Tongue (tissue), 2 donors: ENCODE measurements around the gene DDX27. TPM values are rescaled to one million over a fixed set of nuclear protein-coding genes. Genes with fewer than 3 reads are reported as not detected.
A peak's percentile ranks its signal among the peaks of the same experiment; 100 is the strongest.
"Not testable (repeated sequence)": the region's sequence is repeated elsewhere in the genome, so short reads cannot be mapped to it uniquely, and the experiment has no call there.

Source experiments
- DNase-seq: peaks from one replicate; pipeline ENCODE4 v3.0.0-alpha.2; 2015
- total RNA-seq: library from RNA; depleted of rRNA; stranded (reverse); fragments of >200 nt; gene quantifications from one replicate; pipeline ENCODE4 v1.2.3, GENCODE V29; 2014

The DDX27 gene, protein sequence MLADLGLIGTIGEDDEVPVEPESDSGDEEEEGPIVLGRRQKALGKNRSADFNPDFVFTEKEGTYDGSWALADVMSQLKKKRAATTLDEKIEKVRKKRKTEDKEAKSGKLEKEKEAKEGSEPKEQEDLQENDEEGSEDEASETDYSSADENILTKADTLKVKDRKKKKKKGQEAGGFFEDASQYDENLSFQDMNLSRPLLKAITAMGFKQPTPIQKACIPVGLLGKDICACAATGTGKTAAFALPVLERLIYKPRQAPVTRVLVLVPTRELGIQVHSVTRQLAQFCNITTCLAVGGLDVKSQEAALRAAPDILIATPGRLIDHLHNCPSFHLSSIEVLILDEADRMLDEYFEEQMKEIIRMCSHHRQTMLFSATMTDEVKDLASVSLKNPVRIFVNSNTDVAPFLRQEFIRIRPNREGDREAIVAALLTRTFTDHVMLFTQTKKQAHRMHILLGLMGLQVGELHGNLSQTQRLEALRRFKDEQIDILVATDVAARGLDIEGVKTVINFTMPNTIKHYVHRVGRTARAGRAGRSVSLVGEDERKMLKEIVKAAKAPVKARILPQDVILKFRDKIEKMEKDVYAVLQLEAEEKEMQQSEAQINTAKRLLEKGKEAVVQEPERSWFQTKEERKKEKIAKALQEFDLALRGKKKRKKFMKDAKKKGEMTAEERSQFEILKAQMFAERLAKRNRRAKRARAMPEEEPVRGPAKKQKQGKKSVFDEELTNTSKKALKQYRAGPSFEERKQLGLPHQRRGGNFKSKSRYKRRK
- 28.7 TPM for total RNA-seq

DNA sequence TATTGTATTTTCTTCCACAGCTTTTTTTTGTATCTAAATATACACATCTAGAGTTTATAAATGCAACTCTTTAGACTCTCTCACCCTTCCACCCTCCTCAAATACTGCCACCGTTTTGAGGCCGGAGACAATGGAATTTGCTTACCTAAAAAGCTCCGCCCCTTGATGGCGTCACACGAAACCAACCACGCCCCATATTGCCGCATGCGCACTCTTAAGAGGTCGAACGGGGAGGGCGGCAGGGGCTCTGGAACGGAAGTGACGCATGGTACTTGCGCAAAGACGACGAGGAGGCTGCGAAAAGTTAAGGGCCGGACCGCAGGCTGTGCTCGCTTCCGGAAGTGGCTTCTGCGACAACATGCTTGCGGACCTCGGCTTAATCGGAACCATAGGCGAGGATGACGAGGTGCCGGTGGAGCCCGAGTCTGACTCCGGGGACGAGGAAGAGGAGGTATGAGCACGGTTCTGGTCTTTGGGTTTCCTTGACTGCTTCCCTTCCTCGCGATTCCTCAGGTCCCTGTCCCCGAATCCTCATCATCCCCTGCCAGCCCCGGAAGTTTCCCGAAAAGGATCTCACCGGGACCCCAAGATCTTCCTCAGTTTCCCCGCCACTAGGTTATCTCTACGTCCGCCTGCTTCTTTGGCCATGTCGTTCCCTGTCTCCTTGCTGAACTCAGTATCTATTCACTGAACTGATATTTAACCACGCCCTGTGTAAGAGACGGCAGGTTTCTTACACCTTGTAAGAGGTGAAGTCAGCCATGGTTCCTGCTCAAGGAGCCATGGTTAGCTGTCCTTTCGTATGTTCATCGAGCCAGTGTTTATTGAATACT, at the start of gene DDX27:
Gene DDX27 (plus strand): TSS at position 326 of the 833 bp plus-strand sequence. CDS start 33 bp downstream, at position 359.
- peak; percentile 100 for DNase-seq

DNA sequence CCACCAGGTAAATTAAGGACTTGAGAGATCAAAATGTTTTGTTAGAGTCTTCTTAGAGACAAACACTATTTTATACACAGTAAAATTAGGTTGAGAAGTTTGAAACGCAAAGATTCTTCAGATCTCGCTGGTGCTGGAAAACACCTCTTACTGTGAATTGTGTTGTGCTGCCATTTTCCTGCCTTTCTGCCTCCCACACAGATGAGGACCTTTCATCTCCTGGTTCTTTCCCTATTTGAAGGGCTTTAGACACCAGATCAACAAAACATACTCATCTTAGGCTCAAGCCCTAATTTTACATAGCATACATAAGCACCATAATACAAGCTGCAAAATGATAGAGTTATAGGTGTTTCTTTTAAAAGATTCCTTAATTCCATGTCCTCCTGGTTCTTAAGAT, 49.7 kb upstream of the DDX27 start:
- no peak for DNase-seq

DNA sequence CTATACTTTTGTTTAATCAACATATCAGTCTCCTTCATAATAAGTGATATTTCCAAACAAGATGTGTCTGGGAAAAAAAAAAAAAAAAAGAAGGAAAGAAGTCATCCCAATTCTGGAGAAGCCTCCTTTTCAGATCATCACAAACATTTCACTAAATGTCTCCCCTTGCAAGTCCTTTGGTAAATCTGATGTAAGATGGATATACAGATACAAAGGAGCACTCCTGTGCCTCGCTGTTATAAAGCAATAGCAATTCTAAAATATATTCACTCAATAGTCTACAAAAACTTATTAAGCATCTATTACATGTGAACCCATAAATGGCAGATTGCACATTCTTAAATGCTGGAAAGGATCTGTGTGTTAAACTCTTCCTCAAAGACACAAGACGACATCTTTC, 48.5 kb upstream of the DDX27 start:
- no peak for DNase-seq

DNA sequence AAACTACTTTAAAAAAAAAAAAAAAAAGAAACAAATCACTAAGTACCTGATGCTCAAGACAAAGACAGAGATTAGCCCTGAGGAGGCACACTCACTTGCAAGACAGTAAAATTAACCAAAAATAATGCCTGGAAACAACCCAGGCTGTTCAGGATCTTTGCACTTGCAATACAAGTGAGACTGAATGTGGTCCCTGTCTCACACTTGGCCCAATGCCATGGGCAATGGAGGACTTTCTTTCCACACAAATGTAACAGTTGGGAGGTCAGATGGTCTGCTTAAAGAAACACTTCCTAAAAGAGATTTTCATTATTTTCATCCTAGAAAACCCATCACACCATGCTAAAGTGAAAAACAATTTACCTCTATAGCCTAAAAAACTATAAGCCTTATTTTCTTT, 47.3 kb upstream of the DDX27 start:
- peak; percentile 57 for DNase-seq

DNA sequence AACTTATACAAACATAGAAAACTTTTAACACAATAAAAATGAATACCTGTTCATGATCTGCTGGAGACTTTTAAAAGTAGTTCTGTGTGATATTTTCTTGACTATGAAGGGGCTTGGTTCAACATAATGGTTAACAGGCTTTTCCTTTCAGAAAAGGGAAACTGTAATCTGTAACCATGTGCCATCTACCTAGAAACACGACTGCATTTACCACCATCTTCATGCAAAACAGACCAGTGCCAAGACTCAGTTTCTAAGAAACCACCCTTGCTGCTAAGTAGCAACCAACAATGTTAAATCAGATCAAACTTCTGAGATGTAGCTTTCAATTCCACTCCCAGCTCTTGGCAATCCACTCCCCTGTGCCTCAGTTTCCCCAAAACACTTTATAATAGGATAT, 46.8 kb upstream of the DDX27 start:
- no peak for DNase-seq

DNA sequence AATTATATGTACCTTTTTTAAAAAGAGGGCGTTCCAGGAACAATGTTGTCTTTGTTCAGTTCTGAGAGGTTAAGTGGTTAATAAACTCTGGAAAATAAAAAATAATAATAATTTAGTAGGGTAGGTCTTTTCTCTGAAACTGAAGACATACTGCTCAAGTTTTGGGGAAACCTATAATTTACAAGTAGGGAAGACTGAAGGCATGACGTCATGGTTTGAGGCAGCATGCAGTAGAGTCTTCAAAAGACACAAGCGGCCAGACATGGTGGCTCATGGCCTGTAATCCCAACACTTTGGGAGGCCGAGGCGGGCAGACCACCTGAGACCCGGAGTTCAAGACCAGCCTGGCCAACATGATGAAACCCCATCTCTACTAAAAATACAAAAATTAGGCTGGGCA, 45.0 kb upstream of the DDX27 start:
- DNase-seq = no peak

DNA sequence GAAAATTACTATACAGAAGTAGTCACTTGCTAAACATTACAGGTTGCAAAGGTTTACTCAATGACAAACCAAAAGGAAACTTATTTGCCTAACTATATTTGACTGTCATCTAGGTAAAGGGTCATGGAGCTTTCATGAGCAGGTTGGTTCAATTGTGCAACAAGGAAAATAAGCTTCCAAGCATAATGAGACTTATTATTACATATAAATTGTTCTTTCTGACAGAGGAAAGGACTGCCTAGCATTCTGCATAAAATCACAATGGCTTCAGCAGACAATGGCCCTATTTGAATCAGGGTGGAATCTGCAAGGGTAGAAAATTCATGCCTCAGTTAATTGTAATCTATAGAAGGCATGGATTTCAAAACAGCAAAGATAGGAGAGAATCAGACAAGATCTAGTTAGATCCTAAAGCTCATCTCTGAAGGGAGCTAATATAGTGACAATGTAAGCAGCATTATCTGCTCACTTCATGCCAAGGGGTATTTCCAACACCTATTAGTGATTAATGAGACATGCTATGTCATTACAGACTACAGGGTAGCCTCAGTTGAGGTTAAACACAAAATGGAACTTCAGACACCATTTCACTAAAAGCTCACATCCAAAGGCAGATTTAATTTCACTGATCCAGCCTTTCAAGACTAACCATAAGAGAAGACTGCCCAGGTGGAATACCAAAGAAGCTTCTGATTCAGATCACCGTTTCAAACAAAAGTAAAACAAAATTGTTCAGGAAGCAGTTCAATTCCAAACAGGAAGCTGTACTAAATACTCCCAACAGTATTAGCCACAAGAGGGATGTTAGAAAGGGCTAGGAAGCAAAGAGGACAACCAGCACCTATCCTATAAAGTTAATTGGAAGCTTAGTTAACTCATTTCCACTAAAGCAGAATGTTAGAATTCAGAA, 39.6 kb upstream of the DDX27 start:
- no peak for DNase-seq

DNA sequence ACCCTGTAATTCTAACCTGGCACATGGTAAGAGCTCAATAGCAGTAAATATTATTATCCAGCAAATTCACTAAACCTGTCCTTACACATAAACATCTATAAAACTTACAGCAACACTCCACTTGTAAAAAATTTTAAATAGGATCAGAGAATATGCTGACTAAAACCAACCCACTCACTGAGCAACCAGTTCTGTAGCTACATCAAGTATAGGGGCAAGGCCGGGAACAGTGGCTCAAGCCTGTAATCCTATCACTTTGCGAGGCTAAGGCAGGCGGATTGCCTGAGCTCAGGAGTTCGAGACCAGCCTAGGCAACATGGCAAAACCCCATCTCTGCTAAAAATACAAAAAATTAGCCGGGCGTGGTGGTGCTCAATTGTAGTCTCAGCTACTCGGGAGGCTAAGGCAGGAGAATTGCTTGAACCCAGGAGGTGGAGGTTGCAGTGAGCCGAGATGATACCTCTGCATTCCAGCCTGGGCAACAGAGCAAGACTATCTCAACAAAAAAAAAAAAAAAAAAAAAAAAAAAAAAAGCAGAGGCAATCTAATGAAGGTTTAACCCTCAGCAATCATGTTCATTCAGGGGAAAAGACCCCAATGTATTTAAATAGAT, 37.8 kb upstream of the DDX27 start:
- DNase-seq = no peak

DNA sequence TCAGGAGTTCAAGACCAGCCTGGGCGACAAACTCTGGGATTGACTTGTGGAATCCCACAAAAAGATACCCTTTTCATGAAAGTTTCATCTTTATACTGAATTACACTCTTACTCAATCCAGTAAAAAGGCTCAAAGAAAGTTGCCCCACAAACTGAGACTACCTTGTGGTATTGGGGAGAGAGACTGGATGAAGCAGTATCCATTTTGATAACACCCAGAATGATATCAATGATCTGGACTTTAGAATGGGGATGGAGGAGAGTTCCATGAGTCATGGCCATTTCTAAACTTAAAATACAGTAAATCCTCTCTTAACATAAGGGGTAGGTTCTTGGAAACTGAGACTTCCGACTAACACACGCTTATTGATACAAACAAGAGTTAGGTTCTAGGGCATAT, 35.8 kb upstream of the DDX27 start:
- no peak for DNase-seq

DNA sequence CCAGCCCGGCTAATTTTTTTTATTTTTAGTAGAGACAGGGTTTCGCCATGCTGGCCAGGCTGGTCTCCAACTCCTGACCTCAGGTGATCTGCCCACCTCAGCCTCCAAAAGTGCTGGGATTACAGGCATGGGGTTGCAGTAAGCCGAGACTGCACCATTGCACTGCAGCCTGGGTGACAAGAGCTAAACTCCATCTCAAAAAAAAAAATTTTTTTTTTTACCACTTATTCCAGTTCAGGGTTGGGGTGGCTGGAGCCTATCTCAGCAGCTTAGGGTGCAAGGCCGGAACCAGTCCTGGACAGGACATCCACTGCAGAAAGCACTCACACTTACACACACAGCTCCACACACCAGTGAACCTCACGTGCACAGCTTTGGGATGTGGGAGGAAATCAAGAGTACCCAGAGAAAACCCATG, 35.1 kb upstream of the DDX27 start:
- DNase-seq = not testable (repeated sequence)

DNA sequence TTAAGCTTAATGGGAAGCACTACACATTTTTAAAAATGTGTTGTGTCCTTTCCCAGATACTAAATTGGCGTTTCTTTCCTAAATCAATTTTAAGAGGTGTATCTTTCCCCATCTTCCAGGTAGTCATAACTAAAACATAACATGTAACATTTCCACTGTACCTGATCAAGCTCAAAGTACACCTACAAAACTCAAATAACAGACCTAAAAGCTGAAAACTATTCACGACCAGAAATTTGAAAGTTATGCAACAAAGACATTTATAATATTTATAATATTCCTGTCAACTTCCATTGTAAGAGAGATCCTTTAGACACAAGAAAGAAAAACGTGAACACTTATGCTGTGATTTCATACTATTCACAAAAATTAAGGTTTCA, 34.5 kb upstream of the DDX27 start:
- no peak for DNase-seq

DNA sequence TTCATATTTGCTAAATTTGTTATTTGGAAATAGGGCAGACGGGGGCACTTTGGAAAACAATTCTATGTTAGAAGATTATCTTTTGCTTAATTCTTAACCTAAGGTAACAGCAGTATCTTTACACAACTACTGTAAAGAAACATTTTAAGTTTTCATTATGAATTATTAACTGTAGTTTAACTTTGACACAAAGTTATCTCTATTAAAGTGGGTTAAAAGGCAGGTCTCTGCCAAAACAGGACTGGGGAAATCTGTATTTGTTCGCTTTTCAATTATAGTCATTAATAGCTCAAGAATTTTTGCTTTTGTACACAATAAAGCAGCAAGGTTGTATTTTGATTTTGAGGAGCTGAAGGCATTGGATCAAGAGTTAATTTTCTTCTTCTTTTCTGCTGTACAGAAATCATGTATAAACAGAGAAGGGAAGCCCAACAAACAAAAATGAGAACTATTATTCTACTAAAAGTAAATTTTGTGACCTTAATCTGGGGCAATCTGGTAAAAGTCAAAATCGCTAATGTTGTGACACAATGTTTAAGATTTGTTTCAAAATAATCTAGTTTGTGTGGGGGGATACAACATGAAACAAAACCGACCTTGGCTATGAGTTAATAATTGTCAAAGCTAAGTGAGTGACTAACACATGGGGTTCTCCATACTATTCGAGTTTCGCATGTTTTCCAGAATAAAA, 34.0 kb upstream of the DDX27 start:
- DNase-seq = no peak

DNA sequence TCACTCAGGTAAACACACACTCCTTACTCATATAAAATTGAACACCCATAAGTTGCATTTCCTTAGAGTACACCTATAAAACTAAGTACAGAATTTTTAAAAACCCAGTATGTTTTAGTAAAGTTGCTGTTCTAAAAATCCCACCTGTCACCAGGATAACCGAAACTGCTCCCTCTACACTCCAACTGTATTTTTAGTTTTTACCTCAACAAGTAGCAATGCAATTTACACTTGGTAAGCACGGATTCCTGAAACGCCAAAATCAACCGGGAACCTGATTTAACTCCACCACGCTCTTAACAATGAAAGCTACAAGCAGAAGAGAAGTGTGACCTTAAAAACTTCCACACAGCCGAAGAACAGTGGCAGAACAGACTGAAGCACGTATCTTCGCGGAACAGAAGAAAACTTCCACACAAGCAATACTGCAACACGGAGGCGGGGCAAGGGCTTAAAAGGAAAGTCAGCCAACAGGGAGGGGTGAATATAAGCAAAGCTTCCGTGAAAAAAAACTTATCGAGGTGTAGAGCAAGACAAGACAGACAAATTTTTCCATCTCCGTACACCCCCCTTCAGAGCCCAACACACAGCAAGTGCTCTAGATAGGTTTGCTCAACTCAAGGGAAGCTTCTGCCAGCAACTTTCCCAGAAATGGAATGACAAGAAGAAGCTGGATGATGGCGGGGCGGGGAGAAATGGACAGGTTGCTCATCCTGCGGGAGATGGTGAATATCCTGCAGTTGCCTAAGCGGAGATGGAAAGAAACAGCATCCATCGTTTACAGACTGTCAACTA, 32.5 kb upstream of the DDX27 start:
- DNase-seq = peak; percentile 84

DNA sequence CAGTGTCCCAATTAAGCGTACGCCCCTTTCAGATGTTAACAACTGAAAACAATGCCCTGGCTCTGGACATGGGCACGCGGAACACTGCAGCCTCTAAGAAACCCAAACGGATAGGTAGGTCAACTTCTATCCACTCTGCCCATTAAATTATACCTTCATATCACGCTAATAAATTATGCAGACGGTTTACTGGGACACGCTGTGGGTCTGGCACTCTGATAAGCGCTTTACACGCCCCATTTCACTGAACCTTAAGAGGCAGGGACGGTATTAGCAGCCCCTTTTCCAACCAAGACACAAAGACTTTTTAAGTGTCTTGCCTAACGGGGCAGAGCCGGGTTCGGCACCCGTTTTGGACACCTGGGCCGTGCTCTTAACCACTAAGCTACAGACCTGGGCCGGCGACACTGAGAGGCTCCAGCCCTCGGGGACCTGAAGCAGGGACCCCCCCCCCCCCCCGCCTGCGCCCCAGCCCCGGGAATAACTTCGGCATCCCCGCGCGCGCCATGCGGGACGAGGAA, 31.8 kb upstream of the DDX27 start:
- DNase-seq = peak; percentile 40

DNA sequence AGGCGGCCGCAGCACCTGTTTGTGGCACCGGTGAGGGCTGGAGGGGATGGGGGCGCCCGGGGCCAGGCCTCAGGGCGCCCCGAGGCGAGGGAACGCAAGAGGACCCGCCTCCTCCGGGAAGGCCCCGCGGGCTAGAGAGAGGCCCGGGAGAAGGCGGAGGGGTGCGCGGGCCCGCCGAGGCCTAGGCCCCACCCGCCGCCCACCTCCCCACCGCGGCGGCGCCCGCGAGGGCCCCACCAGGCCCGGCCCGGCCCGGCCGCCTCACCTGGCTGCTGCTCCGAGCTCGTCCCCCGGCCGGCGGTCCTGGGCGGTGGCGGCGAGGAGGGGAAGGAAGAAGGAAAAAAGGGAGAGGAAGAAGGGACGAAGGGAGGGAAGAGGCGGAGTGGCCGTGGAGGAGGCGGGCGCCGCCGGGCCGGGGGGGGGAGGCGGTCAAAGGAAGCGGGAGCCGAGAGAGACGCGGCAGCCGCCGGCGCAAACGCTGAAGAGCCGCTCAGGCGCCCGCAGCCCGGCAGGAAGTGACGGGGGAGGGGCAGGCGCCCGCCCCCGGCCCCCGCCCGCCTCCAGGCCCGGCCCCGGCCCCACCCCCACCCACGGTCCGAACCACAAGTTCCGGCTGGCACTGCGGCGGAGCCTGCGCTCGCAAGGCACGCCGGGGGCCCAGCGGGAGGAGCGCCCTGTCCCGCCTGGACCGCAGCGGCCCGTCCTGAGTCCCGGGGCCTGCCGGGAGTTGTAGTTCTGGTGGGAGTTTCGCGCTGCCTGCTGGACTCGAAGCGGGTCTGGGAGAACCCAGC, 31.2 kb upstream of the DDX27 start, which contains the start of gene STAU1:
Gene STAU1 (minus strand): TSS at position 484 of the 791 bp plus-strand sequence. CDS start 22,133 bp downstream, outside the sequence.
- peak; percentile 99 for DNase-seq

DNA sequence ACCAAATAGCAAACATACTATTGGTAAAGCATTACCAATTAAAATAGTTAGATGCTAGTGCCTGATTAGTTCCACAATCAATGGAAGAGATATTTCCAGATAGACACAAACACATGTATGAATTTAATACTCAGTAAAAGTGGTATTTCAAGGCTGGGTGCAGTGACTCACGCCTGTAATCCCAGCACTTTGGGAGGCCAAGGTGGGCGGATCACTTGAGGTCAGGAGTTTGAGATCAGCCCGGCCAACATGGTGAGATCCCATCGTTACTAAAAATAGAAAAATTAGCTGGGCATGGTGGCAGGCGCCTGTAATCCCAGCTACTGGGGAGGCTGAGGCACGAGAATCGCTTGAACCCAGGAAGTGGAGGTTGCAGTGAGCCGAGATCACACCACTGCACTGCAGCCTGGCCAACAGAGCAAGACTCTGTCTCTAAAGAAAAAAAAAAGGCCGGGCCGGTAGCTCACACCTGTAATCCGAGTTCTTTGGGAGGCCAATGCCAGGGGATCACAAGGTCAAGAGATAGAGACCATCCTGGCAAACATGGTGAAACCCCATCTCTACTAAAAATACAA, 26.2 kb upstream of the DDX27 start:
- DNase-seq = not testable (repeated sequence)

DNA sequence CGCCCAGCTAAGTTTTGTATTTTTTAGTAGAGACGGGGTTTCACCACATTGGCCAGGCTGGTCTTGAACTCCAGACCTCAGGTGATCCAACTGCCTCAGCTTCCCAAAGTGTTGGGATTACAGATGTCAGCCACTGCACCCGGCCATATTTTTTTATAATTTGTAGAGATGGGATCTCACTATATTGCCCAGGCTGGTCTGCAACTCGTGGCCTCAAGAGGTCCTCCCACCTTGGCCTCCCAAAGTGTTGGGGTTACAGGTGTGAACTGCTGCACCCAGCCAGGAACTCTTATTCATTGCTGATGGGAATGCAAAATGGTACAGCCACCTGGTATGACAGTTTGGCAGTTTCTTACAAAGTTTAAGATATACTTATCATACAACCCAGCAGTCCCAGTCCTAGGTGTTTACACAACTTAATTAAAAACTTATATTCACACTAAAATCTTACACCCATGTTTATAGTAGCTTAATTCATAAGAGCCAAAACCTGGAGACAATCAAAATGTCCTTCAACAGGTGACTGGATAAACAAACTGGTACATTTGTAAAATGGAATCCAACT, 19.4 kb upstream of the DDX27 start:
- no peak for DNase-seq

DNA sequence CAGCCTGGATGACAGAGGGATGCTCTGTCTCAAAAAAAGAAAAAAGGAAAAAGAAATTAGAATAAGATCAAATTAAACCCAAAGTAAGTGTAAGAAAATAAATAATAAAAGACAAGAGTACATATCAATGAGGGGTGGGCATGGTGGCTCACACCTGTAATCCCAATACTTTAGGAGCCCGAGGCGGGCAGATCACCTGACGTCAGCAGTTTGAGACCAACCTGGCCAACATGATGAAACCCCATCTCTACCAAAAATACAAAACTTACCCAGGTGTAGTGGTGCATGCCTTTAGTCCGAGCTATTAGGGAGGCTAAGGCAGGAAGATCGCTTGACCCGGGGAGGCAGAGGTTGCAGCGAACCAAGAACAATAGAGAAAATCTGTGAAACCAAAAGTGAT, 16.2 kb upstream of the DDX27 start:
- DNase-seq = no peak
